Cardiac muscle cell (in vitro differentiated cells and primary cell): ENCODE results near the gene DUSP28. TPM values are rescaled to one million over a fixed set of nuclear protein-coding genes. Genes with fewer than 3 reads are reported as not detected.

ENCODE experiments used
- DNase-seq, 2 donors: peaks; one replicate each; pipeline versions ENCODE4 v3.0.0 to v3.0.0-alpha.2; 2010 to 2017; ENCODE audit warnings: low read depth in 1 of 2, low spot score in 1 of 2
- H3K27ac ChIP-seq: fragments of 200-600 bp; sonication (generic); 2 replicates; pipeline ENCODE4 v1.5.1; 2016
- H3K27me3 ChIP-seq: fragments of 200-600 bp; sonication (generic); 2 replicates; pipeline ENCODE4 v1.6.0; 2016; ENCODE audit warnings: control low read depth
- H3K36me3 ChIP-seq: fragments of 200-600 bp; sonication (generic); 2 replicates; pipeline ENCODE4 v1.5.1; 2016; ENCODE audit warnings: control low read depth
- H3K4me1 ChIP-seq: fragments of 200-600 bp; sonication (generic); 2 replicates; pipeline ENCODE4 v1.8.1; 2017; ENCODE audit warnings: low read depth, mild to moderate bottlenecking, mixed run types
- H3K4me3 ChIP-seq: fragments of 200-600 bp; sonication (generic); 2 replicates; pipeline ENCODE4 v1.5.1; 2016; ENCODE audit warnings: mild to moderate bottlenecking
- H3K9me3 ChIP-seq: fragments of 200-600 bp; sonication (generic); 2 replicates; pipeline ENCODE4 v1.5.1; 2017; ENCODE audit warnings: low read depth, mild to moderate bottlenecking, control low read depth
- CTCF ChIP-seq: IDR thresholded peaks from 2 replicates; pipeline ENCODE4 v1.5.1; 2012; ENCODE audit warnings: low read depth, mild to moderate bottlenecking, low read length
- polyA plus RNA-seq: library from polyadenylated mRNA; unstranded; fragments of >200 nt; fragmentation: Nextera tagmentation; extraction: Ambion mirVana; gene quantifications from 2 replicates; pipeline ENCODE4 v1.2.1, GENCODE V29; 2016
- total RNA-seq: library from RNA; depleted of rRNA; stranded (reverse); fragments of >200 nt; gene quantifications from 2 replicates; pipeline ENCODE4 v1.2.3, GENCODE V29; 2016

The DUSP28 gene
- total and polyA plus RNA-seq, 2 experiments from 2014 or later: 10.2 to 24.9 TPM

GRCh38 chr2:240539906-240540305 lies 20.3 kb upstream of the DUSP28 start:
- H3K4me3 ChIP-seq: no peak overlapping the region
- H3K4me1 ChIP-seq: no peaks in the 10 kb centered on the region
- no peaks in the 10 kb centered on the region for H3K36me3 ChIP-seq
- TF ChIP-seq CTCF: no peak
- H3K27me3 ChIP-seq: no peaks in the 10 kb centered on the region
- no peaks in the 10 kb centered on the region for H3K9me3 ChIP-seq
- no peak for DNase-seq
- no peak overlapping the region for H3K27ac ChIP-seq

- TF ChIP-seq CTCF: no peak
- DNase-seq: no peak
- H3K4me3 ChIP-seq: no peak overlapping the region
- H3K27me3 ChIP-seq: no peaks in the 10 kb centered on the region
- H3K4me1 ChIP-seq: no peaks in the 10 kb centered on the region
- no peaks in the 10 kb centered on the region for H3K9me3 ChIP-seq
- no peaks in the 10 kb centered on the region for H3K36me3 ChIP-seq
- no peak overlapping the region for H3K27ac ChIP-seq
These were observed 8.9 kb upstream of the DUSP28 start for GRCh38 chr2:240551288-240551687.

- H3K9me3 ChIP-seq: no peaks in the 10 kb centered on the region
- no peak for DNase-seq
- H3K36me3 ChIP-seq: no peaks in the 10 kb centered on the region
- H3K4me1 ChIP-seq: no peaks in the 10 kb centered on the region
- H3K4me3 ChIP-seq: no peak overlapping the region
- H3K27ac ChIP-seq: no peak overlapping the region
- no peaks in the 10 kb centered on the region for H3K27me3 ChIP-seq
- TF ChIP-seq CTCF: no peak
These were observed 8.3 kb upstream of the DUSP28 start for GRCh38 chr2:240551811-240552210.

- Histone ChIP-seq H3K36me3 (no peaks in the 10 kb centered on the region), H3K27ac (no peak overlapping the region), H3K4me3 (no peak overlapping the region), H3K9me3 (no peaks in the 10 kb centered on the region), H3K4me1 (no peaks in the 10 kb centered on the region), H3K27me3 (no peaks in the 10 kb centered on the region)
- no peak for DNase-seq
- TF ChIP-seq CTCF: no peak
These were observed 6.1 kb upstream of the DUSP28 start for GRCh38 chr2:240553956-240554480.

- Histone ChIP-seq H3K36me3 (no peaks in the 10 kb centered on the region), H3K4me1 (no peaks in the 10 kb centered on the region), H3K27ac (no peak overlapping the region), H3K9me3 (no peaks in the 10 kb centered on the region), H3K27me3 (no peaks in the 10 kb centered on the region), H3K4me3 (no peak overlapping the region)
- TF ChIP-seq CTCF: no peak
- DNase-seq: no peak
These were observed 5.2 kb upstream of the DUSP28 start for GRCh38 chr2:240554767-240555493.
